ENCODE measurements around the gene POLL. TPM values are rescaled to one million over a fixed set of nuclear protein-coding genes. Genes with fewer than 3 reads are reported as not detected.
"Not testable (repeated sequence)": the region's sequence is repeated elsewhere in the genome, so short reads cannot be mapped to it uniquely, and the experiment has no call there.

The POLL gene
- polyA plus RNA-seq, 1 donor (not counting 4 experiments of a cell fraction or from before 2014, with no cell fraction given), result 11.9 TPM

DNA sequence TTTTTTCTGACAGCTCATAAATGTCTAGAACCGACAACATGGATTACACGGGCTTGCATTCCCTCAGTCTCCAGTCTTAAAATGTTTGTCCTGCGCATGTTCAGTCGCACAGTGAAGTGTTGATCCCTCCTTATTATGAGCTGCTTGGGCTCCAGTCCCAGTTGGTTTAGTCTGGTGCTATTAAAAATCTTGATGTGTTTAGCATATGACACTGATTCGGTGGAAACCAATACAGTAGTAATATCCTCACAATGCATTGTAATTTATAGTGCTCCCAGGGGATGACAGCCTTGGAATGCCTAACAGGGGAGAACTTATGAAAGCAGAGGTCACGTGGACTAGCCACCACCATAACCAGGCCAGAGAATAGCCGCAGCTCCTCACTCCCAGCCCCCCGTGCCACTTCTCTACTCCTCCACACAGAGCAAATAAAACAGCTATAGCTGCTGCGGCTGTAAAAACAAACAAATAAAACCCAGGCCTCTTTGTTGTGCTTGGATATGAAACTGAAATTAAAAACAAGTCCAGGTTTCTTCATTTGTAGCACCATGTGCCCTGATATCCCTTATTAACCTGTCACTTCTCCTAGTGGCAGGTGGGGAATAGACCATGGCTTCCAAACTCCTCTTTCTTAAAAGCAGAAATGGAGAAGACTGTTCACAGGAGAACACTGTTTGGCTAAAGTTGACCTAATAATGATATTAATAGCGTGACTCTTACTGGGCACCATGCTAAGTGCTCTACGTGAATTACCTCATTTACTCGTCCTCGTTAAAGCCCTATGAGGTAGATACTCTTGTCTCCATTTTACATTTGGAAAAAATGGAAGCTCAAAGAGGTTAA, 7.8 kb upstream of the POLL start:
- Histone ChIP-seq H3K9me1 (ENCODE audit: control insufficient read depth, extremely low read depth, insufficient read depth, low read length) (no peaks in the 10 kb centered on the region), H2AFZ (ENCODE audit: control insufficient read depth, low read length) (no peak overlapping the region), H3K4me3 (ENCODE audit: control insufficient read depth in 2 of 3, extremely low read depth in 1 of 3, insufficient read depth in 2 of 3, low read depth in 1 of 3, low read length in 3 of 3) (no peak overlapping the region), H3K4me1 (ENCODE audit: control insufficient read depth, extremely low read depth, insufficient read depth, low read length) (no peaks in the 10 kb centered on the region), H3K9ac (ENCODE audit: control insufficient read depth, extremely low read depth, insufficient read depth, low read length) (no peak overlapping the region), H3K27me3 (ENCODE audit: control insufficient read depth, extremely low read depth, insufficient read depth, low read length) (no peaks in the 10 kb centered on the region), H3K79me2 (ENCODE audit: control insufficient read depth, insufficient read depth, low read length) (no peaks in the 10 kb centered on the region), H3K4me2 (ENCODE audit: control insufficient read depth, extremely low read depth, insufficient read depth, low read depth, low read length) (no peak overlapping the region), H3K9me3 (ENCODE audit: control insufficient read depth, low read depth, low read length) (no peaks in the 10 kb centered on the region), H4K20me1 (ENCODE audit: control insufficient read depth, extremely low read depth, insufficient read depth, low read length) (no peaks in the 10 kb centered on the region), H3K27ac (ENCODE audit: control insufficient read depth, insufficient read depth, low read length) (no peak overlapping the region), H3K36me3 (ENCODE audit: control insufficient read depth in 2 of 2, extremely low read depth in 1 of 2, insufficient read depth in 2 of 2, low read length in 2 of 2) (peaks cover 2% of the 10 kb centered on the region in 2 experiments)
- FAIRE-seq (no peak), DNase-seq (ENCODE audit: low read depth, low spot score) (no peak)
- TF ChIP-seq, protein P1, sequence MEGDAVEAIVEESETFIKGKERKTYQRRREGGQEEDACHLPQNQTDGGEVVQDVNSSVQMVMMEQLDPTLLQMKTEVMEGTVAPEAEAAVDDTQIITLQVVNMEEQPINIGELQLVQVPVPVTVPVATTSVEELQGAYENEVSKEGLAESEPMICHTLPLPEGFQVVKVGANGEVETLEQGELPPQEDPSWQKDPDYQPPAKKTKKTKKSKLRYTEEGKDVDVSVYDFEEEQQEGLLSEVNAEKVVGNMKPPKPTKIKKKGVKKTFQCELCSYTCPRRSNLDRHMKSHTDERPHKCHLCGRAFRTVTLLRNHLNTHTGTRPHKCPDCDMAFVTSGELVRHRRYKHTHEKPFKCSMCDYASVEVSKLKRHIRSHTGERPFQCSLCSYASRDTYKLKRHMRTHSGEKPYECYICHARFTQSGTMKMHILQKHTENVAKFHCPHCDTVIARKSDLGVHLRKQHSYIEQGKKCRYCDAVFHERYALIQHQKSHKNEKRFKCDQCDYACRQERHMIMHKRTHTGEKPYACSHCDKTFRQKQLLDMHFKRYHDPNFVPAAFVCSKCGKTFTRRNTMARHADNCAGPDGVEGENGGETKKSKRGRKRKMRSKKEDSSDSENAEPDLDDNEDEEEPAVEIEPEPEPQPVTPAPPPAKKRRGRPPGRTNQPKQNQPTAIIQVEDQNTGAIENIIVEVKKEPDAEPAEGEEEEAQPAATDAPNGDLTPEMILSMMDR (optimal IDR thresholded peaks at IDR 0.05 in 1 of 3, IDR thresholded peaks at IDR 0.05 in 1 of 3, conservative IDR thresholded peaks at IDR 0.05 in 1 of 3; ENCODE audit: extremely low read depth in 1 of 3, insufficient read depth in 2 of 3, low read length in 3 of 3), result no peak
- no peak for TF ChIP-seq EZH2 (IDR thresholded peaks at IDR 0.05; ENCODE audit: low read length)
- dilution Hi-C loops (cut with MboI; ENCODE audit: extremely low pct_ligation_motif_present, low sequenced_read_pairs), result no loop called here

DNA sequence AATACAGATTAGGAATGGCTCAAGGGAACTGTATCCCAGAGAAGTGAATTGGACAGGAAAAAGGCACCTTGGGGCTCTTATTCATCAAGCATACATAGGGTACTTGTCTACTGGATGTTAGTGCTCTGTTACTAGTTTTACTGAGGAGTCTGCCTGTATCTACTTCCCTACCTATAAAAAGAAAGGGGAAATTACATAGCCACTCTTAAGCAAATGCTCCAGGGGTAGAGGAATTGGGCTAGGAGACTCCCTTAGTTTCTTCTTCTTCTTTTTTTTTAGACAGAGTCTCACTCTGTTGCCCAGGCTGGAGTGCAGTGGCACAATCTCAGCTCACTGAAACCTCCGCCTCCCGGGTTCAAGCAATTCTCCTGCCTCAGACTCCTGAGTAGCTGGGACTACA, 5.3 kb upstream of the POLL start:
- H3K4me3 ChIP-seq (ENCODE audit: control insufficient read depth in 2 of 3, extremely low read depth in 1 of 3, insufficient read depth in 2 of 3, low read depth in 1 of 3, low read length in 3 of 3), result not testable (repeated sequence)

More for the DNA sequence above, 5.3 kb upstream of the POLL start:
- dilution Hi-C loops (cut with MboI; ENCODE audit: extremely low pct_ligation_motif_present, low sequenced_read_pairs); H3K79me2 ChIP-seq (ENCODE audit: control insufficient read depth, insufficient read depth, low read length); H3K36me3 ChIP-seq (ENCODE audit: control insufficient read depth in 2 of 2, extremely low read depth in 1 of 2, insufficient read depth in 2 of 2, low read length in 2 of 2); H3K4me1 ChIP-seq (ENCODE audit: control insufficient read depth, extremely low read depth, insufficient read depth, low read length); H2AFZ ChIP-seq (ENCODE audit: control insufficient read depth, low read length); H3K9me3 ChIP-seq (ENCODE audit: control insufficient read depth, low read depth, low read length); H3K27me3 ChIP-seq (ENCODE audit: control insufficient read depth, extremely low read depth, insufficient read depth, low read length); DNase-seq (ENCODE audit: low read depth, low spot score); H3K9ac ChIP-seq (ENCODE audit: control insufficient read depth, extremely low read depth, insufficient read depth, low read length); H3K27ac ChIP-seq (ENCODE audit: control insufficient read depth, insufficient read depth, low read length); H3K9me1 ChIP-seq (ENCODE audit: control insufficient read depth, extremely low read depth, insufficient read depth, low read length); FAIRE-seq; H4K20me1 ChIP-seq (ENCODE audit: control insufficient read depth, extremely low read depth, insufficient read depth, low read length); H3K4me2 ChIP-seq (ENCODE audit: control insufficient read depth, extremely low read depth, insufficient read depth, low read depth, low read length): not testable (repeated sequence)

Measured in keratinocyte (primary cell).